DLD1 (cell line): Measurements from ENCODE around the gene ZC3H8.
"Not testable (repeated sequence)": the region's sequence is repeated elsewhere in the genome, so short reads cannot be mapped to it uniquely, and the experiment has no call there.

Experiments
- in situ Hi-C: cut with HindIII; loops from 2 replicates; pipeline ENCODE4 v1.10.0; 2017; ENCODE audit warnings: low sequenced_read_pairs

Gene ZC3H8

GRCh38 chr2:112260295-112260625 lies 5.4 kb upstream of the ZC3H8 start:
- in situ Hi-C loops, result no loop called here

- in situ Hi-C loops, result no loop called here
Measured at GRCh38 chr2:112259509-112260294, 4.9 kb upstream of the ZC3H8 start.

GRCh38 chr2:112257575-112257974 lies 2.7 kb upstream of the ZC3H8 start:
- in situ Hi-C loops, result no loop called here

- in situ Hi-C loops, result no loop called here
Measured at GRCh38 chr2:112256654-112257053, 1.8 kb upstream of the ZC3H8 start.

- in situ Hi-C loops, result no loop called here
Measured at GRCh38 chr2:112255875-112256274, 1.0 kb upstream of the ZC3H8 start.

- in situ Hi-C loops, result no loop called here
Measured at GRCh38 chr2:112253261-112253815, 1.5 kb downstream of the ZC3H8 start.

GRCh38 chr2:112251271-112251670 lies 3.6 kb downstream of the ZC3H8 start:
- in situ Hi-C loops, result no loop called here

GRCh38 chr2:112244854-112245253 lies 10.0 kb downstream of the ZC3H8 start:
- in situ Hi-C loops, result no loop called here

GRCh38 chr2:112243233-112243632 lies 11.6 kb downstream of the ZC3H8 start:
- in situ Hi-C loops, result no loop called here

GRCh38 chr2:112242384-112242783 lies 12.5 kb downstream of the ZC3H8 start:
- in situ Hi-C loops, result no loop called here

- in situ Hi-C loops, result no loop called here
Measured at GRCh38 chr2:112239862-112240261, 15.0 kb downstream of the ZC3H8 start.

- in situ Hi-C loops, result no loop called here
Measured at GRCh38 chr2:112230371-112230770, 24.5 kb downstream of the ZC3H8 start.

GRCh38 chr2:112229348-112229747 lies 25.5 kb downstream of the ZC3H8 start:
- in situ Hi-C loops, result no loop called here

- in situ Hi-C loops, result no loop called here
Measured at GRCh38 chr2:112220831-112221230, 34.0 kb downstream of the ZC3H8 start.

- in situ Hi-C loops, result no loop called here
Measured at GRCh38 chr2:112220186-112220585, 34.7 kb downstream of the ZC3H8 start.

GRCh38 chr2:112217854-112218253 lies 37.0 kb downstream of the ZC3H8 start:
- in situ Hi-C loops, result no loop called here

- in situ Hi-C loops, result no loop called here
Measured at GRCh38 chr2:112216167-112216566, 38.7 kb downstream of the ZC3H8 start.

- in situ Hi-C loops, result not testable (repeated sequence)
Measured at GRCh38 chr2:112207905-112208304, 46.9 kb downstream of the ZC3H8 start.

- in situ Hi-C loops, result no loop called here
Measured at GRCh38 chr2:112204411-112204810, 50.4 kb downstream of the ZC3H8 start.

- in situ Hi-C loops, result no loop called here
Measured at GRCh38 chr2:112201696-112202430, 53.0 kb downstream of the ZC3H8 start.

- in situ Hi-C loops, result no loop called here
Measured at GRCh38 chr2:112199188-112199587, 55.7 kb downstream of the ZC3H8 start.

- in situ Hi-C loops, result no loop called here
Measured at GRCh38 chr2:112198780-112199179, 56.1 kb downstream of the ZC3H8 start.
